HG02759 (cell line): ENCODE measurements around the gene SLC1A7.

Experiments used
- ATAC-seq: cut with Tn5 transposase; IDR thresholded peaks from one replicate; pipeline ENCODE4 v1.9.1; 2021; ENCODE audit warnings: mild to moderate bottlenecking, moderate library complexity; ENCODE audit not compliant: unreplicated experiment

Gene SLC1A7

GRCh38 chr1:53134961-53135734 is 7.3 kb downstream of the SLC1A7 start:
- ATAC-seq, result no peak

- no peak for ATAC-seq
Observed at GRCh38 chr1:53134042-53134485, 8.4 kb downstream of the SLC1A7 start.

GRCh38 chr1:53133261-53134041 is 9.0 kb downstream of the SLC1A7 start:
- ATAC-seq, result no peak

GRCh38 chr1:53132176-53132575 is 10.3 kb downstream of the SLC1A7 start:
- ATAC-seq, result no peak

GRCh38 chr1:53131590-53131938 is 10.9 kb downstream of the SLC1A7 start:
- ATAC-seq, result no peak

GRCh38 chr1:53130878-53131589 is 11.4 kb downstream of the SLC1A7 start:
- ATAC-seq, result no peak

- ATAC-seq, result no peak
Observed at GRCh38 chr1:53130598-53130877, 11.9 kb downstream of the SLC1A7 start.

- no peak for ATAC-seq
Observed at GRCh38 chr1:53129891-53130597, 12.4 kb downstream of the SLC1A7 start.

- ATAC-seq, result no peak
Observed at GRCh38 chr1:53128401-53128800, 14.0 kb downstream of the SLC1A7 start.

- no peak for ATAC-seq
Observed at GRCh38 chr1:53127546-53127945, 14.9 kb downstream of the SLC1A7 start.

GRCh38 chr1:53126495-53126894 is 15.9 kb downstream of the SLC1A7 start:
- ATAC-seq, result no peak

- ATAC-seq, result no peak
Observed at GRCh38 chr1:53125623-53126360, 16.6 kb downstream of the SLC1A7 start.

GRCh38 chr1:53125122-53125521 is 17.3 kb downstream of the SLC1A7 start:
- ATAC-seq, result no peak

GRCh38 chr1:53123453-53124140 is 18.8 kb downstream of the SLC1A7 start:
- no peak for ATAC-seq

GRCh38 chr1:53122961-53123413 is 19.5 kb downstream of the SLC1A7 start:
- ATAC-seq, result no peak

- ATAC-seq, result no peak
Observed at GRCh38 chr1:53122201-53122885, 20.1 kb downstream of the SLC1A7 start.

GRCh38 chr1:53121319-53122172 is 20.9 kb downstream of the SLC1A7 start:
- ATAC-seq, result no peak

- no peak for ATAC-seq
Observed at GRCh38 chr1:53120659-53121058, 21.8 kb downstream of the SLC1A7 start.
